HEK293 (cell line): Measurements from ENCODE around the gene TMED9.

Experiments
- CTCF ChIP-seq: fragments of 450-650 bp; formaldehyde crosslinking; IDR thresholded peaks from 2 replicates; pipeline ENCODE4 v1.5.1; 2016; ENCODE audit warnings: missing biosample characterization, missing genetic modification characterization
- SALL2 ChIP-seq: fragments of 450-650 bp; formaldehyde crosslinking; IDR thresholded peaks from 2 replicates; pipeline ENCODE4 v1.5.0; 2017; ENCODE audit warnings: missing biosample characterization, mild to moderate bottlenecking, missing genetic modification characterization, borderline replicate concordance
- ZNF274 ChIP-seq, 2 experiments: fragments of 200-500 bp in 1 of 2; fragments of 450-650 bp in 1 of 2; sonication (Bioruptor generic) in 1 of 2; formaldehyde crosslinking in 1 of 2; IDR thresholded peaks; 2 replicates each; pipeline versions ENCODE4 v1.5.1 to v1.6.1; 2014 to 2016; ENCODE audit warnings: borderline replicate concordance in 1 of 2, inconsistent platforms in 1 of 2, low read length in 1 of 2, missing biosample characterization in 1 of 2, missing genetic modification characterization in 1 of 2
- ZNF423 ChIP-seq: fragments of 450-650 bp; formaldehyde crosslinking; IDR thresholded peaks from 2 replicates; pipeline ENCODE4 v1.5.1; 2016; ENCODE audit warnings: missing biosample characterization, missing genetic modification characterization
- ZNF544 ChIP-seq: fragments of 450-650 bp; formaldehyde crosslinking; IDR thresholded peaks from 2 replicates; pipeline ENCODE4 v1.5.0; 2017; ENCODE audit warnings: missing biosample characterization, missing genetic modification characterization
- TF ChIP-seq, protein P1 (sequence below): fragments of 450-650 bp; formaldehyde crosslinking; IDR thresholded peaks from 2 replicates; pipeline ENCODE4 v1.5.1; 2016; ENCODE audit warnings: missing biosample characterization, missing genetic modification characterization

GRCh38 chr5:177603631-177604030 lies 11.6 kb downstream of the TMED9 start:
- TF ChIP-seq CTCF (no peak), SALL2 (tag by site-specific recombination) (no peak), ZNF423 (tag by site-specific recombination) (no peak), ZNF274 (IDR thresholded peaks at IDR 0.05; ENCODE audit: low read length) (no peak), ZNF274 (tag by site-specific recombination; IDR thresholded peaks at IDR 0.05; ENCODE audit: borderline replicate concordance) (no peak), ZNF544 (tag by site-specific recombination) (no peak)
- TF ChIP-seq, protein P1, sequence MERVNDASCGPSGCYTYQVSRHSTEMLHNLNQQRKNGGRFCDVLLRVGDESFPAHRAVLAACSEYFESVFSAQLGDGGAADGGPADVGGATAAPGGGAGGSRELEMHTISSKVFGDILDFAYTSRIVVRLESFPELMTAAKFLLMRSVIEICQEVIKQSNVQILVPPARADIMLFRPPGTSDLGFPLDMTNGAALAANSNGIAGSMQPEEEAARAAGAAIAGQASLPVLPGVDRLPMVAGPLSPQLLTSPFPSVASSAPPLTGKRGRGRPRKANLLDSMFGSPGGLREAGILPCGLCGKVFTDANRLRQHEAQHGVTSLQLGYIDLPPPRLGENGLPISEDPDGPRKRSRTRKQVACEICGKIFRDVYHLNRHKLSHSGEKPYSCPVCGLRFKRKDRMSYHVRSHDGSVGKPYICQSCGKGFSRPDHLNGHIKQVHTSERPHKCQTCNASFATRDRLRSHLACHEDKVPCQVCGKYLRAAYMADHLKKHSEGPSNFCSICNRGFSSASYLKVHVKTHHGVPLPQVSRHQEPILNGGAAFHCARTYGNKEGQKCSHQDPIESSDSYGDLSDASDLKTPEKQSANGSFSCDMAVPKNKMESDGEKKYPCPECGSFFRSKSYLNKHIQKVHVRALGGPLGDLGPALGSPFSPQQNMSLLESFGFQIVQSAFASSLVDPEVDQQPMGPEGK (tag by site-specific recombination): no peak
